Skin of body (tissue), 2 donors: ENCODE data around the gene ITK. TPM values are rescaled to one million over a fixed set of nuclear protein-coding genes. Genes with fewer than 3 reads are reported as not detected.
"Not testable (repeated sequence)": the region's sequence is repeated elsewhere in the genome, so short reads cannot be mapped to it uniquely, and the experiment has no call there.

Experiments used
- DNase-seq: peaks from one replicate; lab custom pipeline; 2025; lab: John Stamatoyannopoulos, UW
- total RNA-seq: library from RNA; depleted of rRNA; stranded (reverse); fragments of >200 nt; gene quantifications from one replicate; pipeline ENCODE4 v1.2.3, GENCODE V29; 2014

ITK gene
- total RNA-seq, 1 donor from 2014 or later = 1.3 TPM

DNA sequence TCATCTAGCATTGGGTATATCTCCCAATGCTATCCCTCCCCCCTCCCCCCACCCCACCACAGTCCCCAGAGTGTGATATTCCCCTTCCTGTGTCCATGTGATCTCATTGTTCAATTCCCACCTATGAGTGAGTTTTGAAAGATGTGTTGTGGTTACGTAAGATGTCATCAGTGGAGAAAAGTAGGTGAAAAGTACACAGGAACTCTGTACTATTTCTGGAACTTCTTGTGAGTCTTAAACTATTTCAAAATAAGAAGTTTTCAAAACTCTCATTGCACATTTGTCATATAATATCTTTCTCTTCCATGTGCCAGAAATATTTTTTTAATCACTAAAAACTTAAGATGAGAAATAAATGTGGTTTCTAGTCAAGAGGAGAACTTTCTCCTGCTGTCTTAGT, 30.0 kb downstream of the ITK start:
- peak; percentile 11 for DNase-seq

DNA sequence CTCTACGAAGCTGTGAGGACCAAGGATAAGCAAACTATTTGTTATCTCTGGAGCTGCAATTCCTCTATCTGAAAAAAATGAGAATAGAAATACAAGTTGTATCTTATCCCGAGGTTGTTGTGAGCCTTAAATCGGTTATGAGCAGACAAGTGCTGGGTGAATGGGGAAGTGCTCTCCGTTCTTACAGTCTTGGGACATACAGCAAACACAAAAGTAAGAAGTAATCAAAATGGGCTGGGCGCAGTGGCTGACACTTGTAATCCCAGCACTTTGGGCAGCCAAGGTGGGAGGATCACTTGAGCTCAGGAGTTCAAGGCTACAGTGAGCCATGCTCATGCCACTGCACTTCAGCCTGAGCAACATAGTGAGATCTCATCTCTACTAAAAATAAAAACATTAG, 31.7 kb downstream of the ITK start:
- DNase-seq = no peak

DNA sequence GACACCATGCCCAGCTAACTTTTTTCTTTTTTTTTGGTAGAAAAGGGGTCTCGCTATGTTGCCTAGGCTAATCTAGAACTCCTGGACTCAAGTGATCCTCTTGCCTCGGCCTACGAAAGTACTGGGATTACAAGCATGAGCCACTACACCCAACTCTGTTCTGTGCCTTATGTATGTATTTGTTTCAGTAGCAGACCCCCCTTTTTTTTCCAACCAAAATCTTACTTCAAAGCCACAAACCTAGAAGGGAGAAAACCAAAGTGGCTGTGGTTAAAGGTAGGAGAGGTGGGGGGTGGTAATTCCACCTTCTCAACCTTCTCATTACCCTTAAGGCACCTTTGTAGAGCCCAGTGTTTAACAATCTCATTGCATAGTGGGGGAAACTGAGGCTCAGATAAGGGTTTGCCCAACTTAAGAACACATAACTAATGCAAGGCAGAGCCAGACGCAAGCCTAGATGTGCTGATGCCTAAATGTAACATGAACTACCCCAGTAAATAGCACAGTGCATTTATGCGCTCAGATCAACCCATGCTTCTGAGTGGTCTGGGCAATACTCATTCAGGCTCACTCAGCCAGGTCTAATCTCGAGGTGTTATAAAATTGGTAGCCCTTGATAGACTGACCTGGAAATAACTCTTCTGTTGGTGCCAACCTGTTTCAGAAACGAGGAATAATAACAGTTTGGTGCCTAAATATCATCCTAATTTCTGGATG, 33.0 kb downstream of the ITK start:
- no peak for DNase-seq

DNA sequence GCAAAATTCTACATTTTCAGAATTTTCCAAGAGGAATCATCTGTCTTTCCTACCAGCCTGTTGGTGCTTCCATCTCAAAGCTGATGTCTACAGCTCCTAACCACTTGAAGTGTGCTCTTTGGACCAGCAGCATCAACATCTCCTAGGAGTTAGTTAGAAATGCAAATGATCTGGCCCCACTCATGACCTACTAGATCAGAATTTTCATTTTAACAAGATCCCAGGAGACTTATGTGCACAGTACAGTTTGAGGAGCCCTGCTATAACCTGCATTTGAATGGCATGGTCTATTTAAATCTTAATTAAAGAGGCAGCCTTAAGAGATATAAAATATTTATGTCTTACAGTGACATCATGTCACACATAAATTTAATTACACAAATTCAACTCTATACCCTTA, 33.8 kb downstream of the ITK start:
- DNase-seq = no peak

DNA sequence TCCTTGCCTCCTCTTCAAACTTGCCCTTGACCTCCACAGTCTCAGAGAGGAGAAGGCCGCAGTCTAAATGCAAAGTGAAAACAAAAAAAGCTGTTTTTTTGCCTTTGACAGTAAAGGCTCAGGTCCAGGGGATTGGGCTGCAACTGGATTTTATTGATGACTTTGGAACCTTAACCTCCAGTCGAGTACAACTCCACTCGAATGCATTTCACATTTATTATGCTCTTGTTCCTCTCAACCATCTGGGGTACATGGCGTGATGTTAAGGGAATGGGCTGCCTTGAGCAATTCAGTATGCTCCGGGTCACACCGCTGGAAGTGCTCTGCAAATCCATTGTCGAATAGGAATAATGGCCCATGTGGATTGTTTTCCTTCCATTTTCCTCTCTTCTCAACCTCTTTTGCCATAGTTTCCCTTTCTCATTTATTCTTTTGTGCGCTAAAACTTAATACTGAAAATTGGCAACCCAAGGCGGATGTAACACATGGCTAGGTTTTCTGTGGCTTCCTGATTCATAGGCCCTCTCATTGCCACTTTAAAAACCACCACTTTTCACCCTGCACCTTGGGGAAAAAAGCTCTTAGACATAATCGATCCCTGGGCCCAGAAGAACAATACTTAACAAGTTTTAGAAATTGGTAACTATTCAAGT, 34.3 kb downstream of the ITK start:
- no peak for DNase-seq

DNA sequence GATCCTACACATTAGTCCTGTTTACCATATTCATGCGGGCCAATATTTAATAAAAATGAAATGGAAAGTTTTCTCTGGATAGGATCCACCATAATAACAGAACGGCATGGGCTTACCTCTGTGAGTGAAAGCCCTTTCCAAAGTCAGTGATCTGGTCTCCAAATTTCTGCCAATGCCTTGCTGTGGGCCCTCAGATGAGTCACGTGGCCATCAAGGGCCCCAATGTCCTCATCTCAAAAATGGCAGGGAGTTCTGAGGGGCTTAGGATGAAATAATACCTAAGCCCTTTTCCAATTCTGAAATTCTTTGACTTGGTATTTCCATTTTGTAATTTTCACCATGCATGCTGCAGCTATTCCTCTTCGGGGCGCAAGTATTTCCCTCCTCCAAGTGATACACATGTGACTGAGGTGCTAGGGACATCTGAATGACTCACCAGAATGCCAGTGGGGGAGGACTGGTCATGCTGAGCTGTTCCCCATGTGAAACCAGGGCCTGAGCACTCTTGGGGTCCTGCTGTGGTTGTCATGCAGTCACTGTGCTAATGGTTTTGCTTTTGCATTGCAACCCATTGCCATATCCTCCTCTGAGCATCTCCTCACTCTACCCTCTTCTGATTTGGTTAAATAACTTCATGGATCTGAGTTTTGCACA, 35.0 kb downstream of the ITK start:
- DNase-seq = no peak

DNA sequence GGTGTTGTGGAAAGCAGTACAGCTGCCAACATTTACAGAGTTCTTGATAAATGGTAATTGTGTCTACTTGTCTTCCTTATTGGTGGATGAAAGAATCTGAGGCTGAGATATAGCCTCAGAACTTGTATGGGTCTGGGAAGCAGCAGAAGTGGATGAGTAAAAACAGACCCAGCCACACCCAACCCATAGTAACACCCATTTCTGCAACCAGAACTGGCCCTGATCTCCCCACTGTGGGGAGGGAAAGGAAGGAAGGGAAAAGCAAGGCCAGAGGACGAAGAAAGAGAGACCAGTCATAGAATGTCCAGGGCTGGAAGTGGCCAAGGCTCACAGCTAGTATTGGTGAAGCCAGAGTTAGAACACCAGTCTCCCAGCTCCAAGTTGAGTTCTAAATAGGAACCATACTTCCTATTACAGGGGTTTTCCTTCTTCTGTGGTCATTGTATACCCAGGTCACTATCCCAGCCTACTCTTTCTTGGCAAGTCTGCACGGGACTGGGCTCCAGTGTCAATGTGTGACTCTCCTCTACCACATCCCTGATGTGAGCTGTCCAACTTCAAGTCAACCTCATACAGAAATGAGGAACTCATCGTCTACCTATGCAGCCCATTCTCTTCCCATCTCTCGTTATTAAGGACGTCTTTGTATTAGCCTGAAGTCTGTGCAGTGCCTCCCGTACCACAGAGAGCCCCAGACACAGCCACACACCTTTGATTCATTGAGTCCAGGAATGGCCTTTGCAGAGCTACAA, 35.9 kb downstream of the ITK start:
- no peak for DNase-seq

DNA sequence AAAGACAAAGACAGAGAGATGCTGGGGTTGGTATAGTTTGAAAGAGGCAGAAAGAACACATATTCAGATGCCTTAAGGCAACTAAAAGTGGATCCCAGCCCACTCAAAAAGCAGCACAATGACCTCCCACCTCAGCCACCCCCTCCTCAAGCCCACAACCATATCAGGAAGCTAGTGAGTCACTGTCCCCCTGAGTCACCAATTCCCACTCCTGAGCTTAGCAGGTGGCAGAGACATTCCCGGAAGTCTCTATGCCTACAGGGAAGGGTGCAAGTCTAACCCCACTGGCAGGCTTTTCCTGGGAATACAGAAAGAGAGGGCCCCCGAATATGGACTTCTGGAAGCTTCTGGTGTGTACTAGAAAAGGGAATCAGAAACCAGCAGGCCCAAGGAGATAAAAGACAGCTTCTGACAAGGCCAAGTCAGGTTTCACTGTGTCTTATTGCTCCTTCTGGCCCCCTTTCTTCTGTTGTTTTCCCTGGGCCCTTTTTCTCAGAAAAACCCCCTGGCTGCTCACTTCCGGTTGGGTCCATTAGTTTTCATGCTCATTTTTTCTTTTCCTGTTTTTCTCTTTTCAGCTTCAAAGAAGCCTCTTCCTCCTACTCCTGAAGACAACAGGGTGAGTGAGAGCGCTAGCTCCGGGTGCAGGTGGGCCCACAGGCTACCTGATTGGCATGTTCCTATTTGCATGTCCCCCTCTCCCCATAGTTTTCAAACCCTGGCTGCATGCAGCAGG, 36.8 kb downstream of the ITK start:
- no peak for DNase-seq

DNA sequence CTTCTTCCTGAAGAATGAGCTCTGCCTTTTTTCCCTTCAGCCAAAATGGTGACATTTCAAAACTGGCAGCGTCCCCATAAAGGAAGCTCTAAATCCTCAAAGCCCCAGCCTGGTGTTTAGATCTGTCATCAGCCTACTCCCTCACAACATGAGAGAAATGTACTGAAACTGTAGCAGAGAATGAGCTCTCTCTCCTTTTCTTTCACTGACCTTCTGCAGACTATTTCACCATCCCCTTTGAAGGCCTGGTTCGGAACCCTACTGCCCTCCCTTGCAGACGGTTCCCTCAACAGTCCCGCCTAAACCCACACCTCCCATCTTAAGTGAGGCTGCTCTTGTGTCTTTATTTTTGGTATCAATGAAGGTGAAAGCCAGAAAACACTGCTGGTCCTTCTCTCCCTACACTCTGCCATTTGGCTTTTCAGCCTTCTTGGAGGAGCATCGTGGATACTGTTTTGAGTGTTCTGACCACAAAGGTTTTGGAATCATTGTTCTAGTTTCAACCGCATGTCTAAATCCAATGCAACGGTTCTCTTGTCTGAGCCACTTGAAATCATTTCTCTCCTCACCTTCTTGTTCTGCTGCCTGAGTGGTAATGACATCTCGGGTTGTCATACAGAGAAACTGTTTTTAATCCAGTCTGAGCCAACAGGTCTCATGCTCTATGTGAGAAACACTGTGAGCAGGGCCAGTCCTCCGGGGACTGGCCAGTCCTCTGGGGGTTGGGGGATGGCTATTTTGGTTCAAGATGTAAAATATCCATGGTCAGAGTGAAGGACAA, 39.0 kb downstream of the ITK start:
- DNase-seq = no peak

DNA sequence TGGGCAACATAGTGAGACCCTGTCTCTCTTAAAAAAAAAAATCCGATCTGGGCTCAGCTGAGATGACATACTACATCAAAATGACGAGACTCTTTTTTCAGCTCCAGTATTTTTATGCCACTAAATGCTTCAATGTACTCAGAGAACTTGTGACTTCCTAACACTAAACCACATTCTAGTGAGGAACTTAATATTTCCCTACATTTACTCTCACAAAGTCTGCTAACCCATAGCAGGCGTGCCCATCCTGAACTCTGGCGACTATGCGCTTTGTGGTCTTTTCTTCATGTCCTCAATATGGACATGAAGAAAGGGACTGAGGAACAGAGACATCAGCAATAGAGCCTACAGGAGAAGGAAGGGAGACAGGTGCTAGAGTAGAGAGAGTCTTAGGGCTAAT, 41.3 kb downstream of the ITK start:
- no peak for DNase-seq

DNA sequence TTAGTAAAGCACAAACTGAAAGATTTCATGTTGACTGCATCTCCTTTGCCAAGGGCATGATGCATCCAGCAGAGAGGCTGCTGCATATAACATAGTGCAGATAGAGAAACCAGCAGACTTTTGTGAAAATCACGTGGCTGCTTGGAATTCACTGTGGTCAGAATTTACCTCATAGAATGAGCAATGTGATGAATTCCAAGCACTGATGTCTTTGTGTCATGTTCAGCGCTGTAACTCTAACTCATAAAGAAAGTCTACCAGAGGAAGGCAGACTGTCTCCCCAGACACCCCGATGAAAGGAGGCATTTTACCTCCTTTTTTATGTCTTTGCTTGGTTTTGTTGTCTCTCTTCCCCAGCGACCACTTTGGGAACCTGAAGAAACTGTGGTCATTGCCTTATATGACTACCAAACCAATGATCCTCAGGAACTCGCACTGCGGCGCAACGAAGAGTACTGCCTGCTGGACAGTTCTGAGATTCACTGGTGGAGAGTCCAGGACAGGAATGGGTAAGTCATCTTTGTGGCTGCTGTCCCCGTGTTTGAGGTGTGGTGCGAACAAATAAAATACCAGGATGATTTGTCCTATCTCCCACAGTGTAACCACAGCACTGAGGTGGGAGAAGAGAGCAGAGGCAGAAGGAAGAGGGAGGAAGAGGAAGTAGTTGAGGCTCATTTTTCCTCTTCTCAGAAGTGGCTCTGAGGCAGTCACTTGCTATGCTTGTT, 42.0 kb downstream of the ITK start:
- DNase-seq = no peak

DNA sequence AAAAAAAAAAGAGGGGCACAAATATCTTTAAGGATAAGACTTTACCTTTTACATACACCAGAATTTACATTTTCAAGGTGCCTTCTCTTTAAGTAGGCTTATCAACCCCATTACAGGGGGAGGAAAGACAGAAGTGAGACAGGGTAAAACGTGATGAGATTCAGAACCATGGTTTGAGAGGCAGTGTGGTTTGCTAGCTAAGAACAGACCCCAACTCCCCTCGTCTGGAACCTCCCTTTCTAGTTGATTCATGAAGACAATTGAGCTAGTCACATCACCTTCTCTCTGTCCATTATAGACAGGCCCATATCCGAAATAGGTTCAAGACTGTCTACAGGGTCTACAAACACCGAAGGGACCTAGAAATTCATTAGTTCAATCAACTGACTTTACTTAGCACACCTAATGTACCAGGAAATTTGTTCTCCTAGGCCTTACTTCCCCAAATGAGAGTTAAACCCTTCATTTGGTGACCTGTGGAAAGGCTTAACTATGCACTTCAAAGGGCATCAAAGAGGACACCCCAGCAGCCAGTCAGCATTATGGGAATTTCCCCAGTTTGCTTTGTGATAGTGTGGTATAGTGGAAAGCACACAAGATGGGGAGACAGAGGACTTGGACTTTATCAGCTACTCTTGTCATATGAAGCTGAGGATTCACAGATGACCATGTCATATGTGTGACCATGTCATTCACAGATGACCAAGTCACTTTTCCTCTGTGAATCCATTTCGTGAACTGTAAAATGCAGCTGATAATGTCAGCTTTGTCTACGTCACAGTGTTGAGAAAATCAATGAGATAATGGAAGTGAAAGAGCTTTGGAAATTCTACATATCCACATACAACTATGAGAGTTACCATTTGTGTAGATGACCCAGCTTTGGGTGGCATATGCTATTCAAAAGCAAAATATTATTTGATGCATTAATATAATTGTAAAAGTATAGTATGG, 45.1 kb downstream of the ITK start:
- no peak for DNase-seq

DNA sequence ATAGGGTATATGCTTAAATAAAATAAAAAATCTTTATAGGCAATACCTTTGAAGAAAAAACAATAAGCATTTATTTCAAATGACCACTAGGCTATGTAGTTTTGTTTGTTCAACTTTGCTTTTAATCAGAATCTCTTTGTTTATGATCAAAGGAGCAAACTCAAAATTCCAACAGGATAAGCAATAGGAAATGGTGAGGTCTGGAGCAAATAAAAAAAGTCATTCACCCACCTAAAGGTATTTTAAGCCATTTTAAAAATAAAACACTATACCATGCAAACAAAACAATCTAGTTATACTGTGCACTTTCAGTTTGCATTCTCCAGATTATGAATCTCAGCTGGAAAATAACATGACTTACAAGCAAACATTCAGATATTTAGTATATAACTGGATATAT, 50.0 kb downstream of the ITK start:
- DNase-seq = no peak

DNA sequence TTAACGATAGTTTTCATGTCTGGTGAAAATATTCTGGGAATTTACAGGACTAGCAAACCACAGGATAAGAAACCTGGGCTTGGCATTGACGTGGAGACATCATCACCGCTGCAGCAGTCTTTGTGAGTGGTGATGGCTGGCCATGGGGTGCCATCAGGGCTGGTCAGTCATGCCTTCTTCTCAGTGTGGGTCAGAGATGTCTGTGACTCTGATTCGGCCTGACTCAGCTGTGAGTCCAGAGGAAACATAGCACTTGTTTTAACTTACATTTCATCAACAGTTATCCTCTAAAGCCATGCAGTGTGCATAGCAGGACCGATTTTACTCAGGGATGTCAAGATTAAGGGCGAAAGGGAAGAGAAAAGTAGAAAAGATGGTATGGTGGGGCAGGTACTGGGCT, 52.1 kb downstream of the ITK start:
- DNase-seq = no peak

DNA sequence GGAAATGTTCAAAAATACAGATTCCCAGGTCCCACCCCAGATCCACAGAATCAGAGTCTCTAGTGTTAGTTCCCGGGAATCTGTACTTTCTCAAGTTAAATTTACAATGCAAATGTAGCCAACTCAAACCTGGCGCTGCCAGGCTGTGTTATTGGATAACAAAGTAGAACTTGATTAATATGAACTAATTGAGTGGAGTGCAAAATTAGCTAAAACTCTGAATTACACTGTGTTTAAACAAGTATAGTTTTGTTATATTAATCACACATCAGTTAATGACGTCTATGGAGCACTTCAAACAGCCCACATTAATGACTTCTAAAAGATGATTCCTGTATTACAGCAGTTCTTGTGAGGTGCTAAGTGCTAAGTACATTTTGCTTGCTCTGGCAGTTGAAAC, 52.9 kb downstream of the ITK start:
- DNase-seq = no peak

DNA sequence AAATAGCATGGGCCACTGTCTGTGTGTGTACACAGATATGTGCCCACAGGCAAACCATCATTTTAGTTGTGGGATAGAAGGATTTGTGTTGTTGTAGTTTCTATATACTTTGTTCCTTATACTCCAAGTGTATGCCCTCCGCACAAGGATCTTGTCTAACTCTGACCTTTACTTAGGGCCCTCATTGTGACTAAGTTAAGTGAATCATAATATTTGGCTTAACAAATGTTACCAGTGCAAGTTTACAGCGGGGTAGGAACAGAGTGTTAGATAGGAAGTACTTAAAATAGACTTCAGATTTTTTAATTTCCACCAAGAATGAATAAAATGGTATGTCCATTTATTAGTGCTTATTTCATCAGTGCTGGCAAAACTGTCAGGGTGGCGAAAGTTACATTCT, 55.8 kb downstream of the ITK start:
- DNase-seq = no peak

DNA sequence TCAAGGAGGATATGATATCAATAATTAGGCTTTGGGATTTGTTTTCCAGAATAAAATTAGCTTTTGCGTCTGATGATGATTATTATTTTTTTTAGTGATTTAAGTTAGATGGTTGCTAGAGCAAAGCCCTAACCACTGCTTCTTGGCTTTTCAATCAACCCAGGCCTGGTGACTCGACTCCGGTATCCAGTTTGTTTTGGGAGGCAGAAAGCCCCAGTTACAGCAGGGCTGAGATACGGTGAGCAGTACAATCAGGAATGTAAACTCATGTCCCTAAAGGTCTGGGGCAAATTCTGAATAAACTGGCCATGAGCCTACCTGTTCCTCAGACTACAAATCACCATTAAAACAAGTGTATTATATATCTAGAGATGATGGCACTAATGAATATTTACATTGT, 60.8 kb downstream of the ITK start:
- no peak for DNase-seq

DNA sequence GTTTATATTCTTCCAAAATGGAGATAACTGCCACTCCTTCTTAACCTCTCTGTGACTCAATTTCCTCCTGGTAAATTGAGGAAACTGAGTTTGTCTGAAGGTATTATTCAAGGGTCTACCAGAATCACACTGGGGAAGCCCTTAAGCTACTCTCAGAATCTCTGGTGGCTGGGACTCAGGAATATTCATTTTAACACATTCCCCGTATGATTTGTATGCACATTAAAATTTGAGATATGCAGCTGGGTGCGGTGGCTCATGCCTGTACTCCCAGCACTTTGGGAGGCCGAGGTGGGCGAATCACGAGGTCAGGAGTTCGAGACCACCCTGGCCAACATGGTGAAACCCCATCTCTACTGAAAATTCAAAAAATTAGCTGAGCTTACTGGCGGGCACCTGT, 64.1 kb downstream of the ITK start:
- DNase-seq = not testable (repeated sequence)

DNA sequence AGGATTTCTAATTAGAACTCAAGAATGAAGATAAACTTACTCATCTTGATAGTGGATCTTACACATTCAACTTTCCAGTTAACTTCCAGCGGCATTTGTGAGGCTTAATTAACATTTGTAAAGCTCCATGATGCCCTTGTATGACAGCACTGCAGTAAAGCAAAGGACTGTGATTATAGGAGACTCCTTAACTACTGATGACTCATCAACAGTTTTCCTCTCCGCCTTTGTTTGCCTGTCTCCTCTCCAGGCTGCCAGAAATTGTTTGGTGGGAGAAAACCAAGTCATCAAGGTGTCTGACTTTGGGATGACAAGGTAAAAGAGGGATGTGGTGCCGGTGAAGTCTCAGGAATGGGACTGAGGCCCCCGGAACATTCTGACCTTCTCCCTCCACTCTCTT, 64.8 kb downstream of the ITK start:
- DNase-seq = no peak
